ENCODE measurements around the gene CSPG5.

Gene CSPG5

DNA sequence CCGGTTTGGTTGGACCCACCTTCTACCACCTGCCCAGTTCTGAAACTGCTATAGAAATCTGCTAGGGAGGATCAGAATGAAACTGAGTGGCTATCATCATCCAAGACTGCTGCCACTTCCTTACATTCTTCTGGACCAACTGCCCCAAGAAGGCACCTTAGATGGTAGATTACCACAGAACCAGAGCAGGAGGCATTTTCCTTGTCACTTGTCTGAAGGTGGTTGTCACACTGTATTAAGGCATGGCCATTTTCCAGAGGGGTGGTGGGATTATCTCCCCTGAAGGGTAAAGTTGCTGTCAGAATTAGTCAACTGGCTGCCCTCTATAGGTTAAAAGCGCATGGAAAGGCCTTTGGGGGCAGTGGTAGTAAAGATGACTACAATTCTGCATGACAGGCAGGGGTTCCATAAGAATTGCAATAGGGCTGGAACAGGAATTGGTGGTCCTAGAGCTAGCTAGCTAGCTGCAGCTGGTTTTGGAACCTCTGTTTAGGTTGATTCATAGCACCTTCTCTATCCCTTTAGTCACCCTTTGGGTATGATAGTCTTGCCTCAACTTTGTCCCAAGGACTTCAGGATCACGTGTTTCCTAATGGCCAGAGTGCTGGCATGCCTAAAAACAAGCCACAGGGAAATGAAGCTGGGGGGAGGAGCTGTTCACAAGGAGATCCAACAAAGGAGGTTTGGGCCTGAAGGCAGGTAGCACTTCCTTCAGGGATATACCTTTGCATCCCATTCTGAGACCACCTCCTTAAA, 4.8 kb upstream of the CSPG5 start:
- DNase-seq, result no peak

DNA sequence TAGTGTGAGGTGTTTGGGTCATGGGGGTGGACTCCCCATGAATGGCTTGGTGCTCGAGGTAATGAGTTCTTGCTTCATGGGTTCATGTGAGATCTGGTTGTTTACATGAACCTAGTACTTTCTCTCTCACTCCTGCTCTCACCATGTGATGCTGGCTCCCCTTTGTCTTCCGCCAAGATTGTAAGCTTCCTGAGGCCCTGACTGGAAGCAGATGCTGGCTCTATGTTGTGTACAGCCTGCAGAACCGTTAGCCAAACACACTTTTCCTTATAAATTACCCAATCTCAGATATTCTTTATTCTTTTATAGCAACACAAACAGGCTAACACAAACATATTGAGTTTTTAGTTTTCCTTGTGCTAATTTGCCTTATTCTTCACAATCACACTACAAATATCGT, 3.2 kb upstream of the CSPG5 start:
- DNase-seq, result no peak

DNA sequence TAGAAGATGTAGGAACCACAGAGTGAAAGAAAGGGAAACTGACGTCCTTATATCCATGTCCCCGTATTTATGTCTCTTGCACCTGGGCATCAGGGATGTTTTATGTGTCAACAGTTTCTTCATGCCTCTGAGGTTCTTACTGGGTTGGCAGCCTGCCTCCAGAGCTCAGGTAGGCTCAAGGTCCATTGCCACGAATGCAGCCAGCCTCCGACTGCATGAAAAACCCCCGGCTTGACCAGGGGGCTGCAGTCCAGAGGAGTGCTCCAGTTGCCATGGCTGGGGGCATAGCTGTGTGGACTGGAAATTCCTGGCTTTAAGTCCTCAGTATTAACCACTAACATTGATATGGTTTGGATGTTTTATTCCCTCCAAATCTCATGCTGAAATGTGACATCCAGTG, 2.8 kb upstream of the CSPG5 start:
- no peak for DNase-seq

DNA sequence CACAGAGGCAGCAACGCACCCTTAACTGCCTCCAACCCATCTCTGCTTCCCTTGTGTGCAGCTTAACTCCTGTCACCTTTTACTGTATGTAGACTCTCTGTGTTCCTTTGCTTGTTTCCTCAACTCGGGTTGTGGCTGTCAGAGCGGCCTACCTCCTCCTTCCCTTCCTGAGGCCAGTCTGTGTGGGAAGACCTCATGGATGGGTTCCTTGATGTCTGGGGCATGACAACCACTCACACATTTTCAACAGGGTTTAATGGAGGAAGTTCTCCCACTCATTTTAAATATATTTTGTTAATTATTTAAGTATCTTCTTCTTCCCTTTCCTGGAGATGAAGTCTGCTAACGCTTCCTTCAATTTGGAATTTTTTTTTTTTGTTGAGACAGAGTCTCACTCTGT, 1.8 kb upstream of the CSPG5 start:
- DNase-seq, result no peak

DNA sequence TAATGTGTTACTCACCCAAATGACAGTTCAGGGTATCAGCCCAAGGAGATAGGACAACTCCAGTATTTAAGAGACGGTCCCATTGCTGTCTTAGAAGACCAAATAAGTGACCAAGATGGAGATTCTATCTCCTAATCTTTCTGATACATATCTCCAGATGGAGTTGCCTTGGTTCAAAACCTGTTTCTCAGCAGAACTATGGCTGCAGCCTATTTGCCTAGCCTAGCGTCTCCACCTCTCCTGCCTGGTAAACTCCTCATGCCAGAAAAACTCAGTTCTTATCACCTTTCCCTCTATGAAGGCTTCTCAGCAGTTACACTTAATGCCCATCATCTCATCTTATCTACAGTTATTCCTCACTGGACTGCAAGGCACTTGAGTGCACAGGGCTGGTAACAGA, 1.2 kb upstream of the CSPG5 start:
- no peak for DNase-seq

DNA sequence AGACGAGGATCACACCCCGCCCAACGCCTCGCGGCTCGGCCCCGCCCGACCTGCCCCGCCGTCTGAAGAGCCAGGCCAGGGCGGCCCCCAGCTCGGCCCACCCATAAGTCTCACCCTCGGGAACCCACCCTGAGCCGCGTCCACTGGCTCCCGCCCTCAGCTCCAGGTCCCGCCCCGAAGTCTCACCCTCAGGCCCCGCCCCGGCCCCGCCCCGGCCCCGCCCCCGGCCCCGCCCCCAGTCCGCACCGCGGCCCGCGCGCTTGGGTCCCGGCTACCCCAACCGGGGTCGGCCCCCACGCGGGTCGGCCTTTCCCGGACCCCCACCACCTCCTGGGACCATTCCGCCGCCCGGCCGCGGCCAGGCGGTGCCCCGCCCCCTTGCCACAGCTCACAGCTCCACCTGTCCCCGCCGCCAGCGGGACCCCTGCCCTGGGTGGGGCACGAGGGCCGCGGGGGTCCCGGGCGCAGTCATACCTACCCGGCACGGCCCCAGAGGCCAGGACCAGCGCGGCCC, 489 bp downstream of the CSPG5 start:
- no peak for DNase-seq

DNA sequence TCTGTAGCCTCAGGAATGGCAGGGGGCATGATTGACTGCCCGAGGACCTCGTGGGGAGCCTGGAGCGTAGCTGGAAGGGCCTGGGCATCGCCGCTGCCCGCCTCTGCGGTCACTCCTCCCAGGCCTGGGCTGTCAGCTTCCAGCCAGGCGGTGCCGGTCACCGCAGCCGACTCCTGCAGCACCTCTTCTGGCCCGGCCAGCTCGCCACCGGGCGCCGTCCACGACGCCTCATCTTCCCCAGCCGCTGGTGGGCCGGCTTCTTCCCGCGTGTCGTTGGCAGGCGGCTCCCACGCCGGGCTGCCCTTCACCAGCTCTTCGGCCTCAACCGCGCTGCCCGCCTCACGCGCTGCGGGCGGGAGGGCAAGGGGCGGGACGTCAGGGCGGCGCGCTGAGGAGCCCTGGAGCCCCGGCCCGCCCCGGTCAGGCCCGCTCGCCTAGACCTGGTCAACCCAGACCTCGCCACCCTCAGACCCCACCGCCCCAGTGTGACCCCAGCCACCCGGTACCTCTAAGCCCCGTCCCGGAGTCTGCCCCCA, 1.0 kb downstream of the CSPG5 start:
- DNase-seq, result no peak

DNA sequence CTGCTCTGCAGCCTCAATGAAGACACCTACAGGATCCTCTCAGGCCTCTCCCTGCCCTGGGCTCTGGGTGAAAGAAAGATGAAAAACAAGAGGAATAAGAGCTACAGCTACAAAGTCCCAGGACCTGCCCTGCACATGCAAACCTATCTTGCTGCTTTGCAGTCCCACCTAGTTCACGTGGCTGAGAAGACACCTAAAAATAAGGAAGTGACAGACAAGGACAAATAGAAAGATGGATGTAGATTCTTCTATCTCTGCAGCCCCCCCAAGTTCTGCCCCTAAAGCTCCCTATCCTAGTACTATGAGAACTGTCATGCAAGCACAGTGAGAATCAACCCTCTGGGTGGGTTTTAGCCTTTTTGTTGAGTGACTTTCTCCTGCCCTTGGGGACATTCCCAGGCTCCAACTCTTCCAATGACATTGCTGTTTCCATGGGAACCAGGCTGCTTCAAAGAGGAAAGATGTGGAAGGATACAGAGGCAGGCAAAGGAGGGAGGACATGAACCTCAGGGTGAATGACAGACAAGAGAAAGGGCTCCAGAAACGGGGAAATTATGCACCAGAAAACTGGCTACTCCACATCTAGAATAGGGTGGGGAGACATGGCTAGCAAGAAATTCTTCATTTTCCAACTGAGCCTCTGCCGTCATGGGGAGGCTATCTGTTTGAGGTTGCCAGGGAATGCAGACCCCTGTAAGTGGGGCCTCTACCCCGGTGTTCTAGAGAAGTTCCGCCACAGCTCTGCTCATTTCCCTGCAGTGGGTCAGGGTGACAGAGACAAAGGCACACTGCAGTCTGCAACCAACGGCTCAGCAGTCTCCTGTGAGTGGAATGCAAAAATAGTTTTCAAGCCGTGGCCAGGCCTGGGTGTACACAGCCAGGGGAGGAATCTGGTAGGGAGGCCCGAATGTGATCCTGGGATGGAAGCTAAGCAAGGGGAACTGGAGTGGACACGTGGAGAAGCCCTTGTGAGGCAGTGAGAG, 5.2 kb downstream of the CSPG5 start:
- no peak for DNase-seq

DNA sequence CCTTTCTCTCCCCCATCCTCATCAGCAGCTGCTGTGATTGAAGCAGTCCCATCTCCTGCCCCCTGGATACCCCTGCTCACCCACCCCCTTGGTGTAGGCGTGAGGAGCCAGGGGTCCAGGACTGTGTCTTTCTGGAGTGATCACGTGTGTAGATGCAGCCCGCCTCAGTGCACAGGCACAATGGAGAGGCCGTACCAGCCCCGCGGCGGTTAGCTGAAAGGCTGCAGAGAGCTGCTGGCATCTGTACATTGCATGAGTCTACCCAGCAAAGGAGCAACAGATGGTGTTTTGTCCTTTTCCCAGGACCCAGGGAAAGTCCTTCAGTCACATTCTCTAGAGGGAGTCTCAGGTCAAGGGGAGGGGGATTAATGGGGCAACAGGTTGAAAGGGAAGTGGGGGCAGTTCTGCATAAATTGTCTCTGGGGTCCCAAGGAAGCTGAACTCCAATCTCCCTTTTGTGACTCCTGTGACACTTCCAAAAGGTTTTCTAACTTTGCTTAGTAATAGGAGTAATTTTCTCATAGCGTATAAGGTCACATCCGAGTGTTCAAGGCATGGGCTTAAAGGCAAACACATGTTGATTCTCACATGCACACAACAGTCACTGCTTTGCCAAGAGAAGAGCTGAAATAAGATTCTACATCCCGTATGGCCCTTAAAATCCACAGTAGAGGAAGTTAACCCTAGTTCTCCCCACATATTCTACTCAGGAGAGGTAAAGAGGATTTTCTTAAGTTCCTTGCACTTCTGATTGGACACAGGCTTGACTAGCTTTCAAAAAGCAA, 7.1 kb downstream of the CSPG5 start:
- DNase-seq, result no peak

DNA sequence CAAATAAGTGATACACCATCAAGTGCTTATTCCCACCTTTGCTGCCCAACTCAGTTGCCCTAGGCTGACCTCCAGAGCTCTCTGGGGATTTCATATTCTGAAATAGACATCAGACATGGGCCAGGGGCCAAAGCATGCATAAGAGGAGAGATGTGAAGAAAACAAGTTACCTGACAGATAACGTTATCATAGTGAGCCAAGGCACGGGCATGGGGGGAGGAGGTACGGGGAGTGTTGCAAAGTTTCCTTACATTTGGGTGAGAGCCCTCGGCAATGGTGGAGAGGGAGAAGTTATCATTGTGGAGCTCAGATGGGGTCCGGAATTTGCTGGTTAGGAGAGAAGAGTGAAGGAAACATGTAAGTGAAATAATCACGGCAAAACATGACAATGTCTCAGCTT, 9.8 kb downstream of the CSPG5 start:
- no peak for DNase-seq

DNA sequence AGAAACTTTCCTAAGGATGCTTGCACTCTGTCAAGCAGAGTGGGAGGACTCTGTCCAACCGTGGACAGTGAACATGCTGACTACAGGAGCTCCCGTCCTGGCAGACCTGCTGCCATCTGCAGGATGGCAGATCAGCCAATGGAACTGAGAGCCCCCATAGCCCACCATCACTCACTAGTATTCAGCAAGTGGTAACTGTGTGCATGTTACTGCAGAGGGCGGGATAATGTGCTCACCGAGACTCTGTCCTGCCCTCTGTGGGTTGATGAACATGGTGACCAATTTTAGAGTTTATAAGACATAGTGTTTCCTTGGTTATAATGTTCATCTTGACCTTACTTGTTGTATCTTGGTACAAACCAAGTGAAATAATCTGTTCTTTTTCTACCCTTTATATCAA, 11.5 kb downstream of the CSPG5 start:
- no peak for DNase-seq

DNA sequence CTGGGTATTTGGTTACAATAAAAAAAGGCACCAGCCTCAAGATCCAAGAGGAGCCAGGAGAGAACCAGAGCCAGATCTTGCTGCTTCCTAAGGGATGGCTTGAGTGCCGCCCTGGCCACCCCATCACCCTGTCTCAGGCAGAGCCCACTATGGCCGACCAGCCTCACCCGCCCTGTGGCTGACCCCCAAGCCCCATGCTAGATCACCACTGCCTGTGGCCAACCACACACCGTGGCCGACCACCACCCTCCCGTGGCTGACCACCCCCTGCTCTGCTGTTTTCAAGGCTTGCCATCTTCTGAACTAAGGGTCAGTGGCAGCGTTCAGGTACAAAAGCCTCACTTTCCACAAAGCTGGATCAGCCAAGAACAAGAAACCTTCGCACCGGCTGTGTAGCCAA, 12.0 kb downstream of the CSPG5 start:
- DNase-seq, result no peak

DNA sequence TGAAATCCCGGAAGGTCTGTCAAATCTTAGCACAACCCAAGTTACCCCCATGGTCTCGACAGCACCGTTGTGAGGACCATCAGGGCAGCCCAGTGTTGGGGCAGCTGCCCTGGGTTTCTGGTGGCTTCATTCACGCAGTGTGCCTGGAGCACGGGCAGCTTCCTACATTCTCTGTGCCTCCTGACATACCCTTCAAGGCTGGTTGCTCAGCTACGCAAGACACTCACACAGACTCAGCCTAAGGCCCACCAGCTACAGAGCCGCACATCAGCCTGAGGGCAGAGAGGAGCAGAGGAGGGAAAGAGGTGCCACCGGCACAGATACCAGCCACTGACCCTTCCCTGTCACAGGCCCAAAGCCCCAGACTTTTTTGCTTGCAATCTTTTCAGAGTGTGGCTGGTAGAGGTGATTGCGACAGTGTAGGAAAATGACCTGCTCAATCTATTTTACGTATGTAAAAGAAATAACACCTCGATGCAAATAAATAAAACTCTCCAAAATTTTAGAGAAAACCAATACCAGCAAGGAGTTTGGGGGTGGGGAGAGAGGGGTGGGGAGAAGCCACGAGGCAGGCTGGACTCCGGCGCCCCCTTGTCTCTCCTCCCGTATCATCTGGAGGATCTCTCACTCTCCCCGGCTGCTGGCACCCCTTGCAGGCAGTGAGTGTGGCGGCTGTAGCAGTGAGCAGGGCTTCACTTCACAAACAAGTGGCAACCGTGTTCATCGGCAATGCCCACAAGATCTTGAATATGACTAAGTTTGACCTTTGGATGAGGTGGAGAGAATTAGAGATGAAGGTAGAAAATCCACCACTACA, 12.7 kb downstream of the CSPG5 start:
- DNase-seq, result no peak

DNA sequence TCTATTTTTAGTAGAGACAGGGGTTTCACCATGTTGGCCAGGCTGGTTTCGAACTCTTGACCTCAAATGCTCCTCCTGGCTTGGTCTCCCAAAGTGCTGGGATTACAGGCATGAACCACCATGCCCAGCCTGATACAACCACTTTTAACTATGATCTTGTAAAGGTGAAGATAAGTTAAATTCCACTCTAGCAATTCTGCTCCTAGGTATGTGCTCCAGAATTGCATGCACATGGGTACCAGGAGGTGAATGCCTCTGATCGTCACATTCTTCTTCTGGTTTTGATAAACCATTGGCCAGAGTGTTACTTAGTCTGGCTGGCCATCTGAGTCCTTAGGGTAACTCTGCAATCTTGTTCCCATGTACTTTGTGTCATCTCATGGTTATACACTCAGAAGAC, 22.3 kb downstream of the CSPG5 start:
- DNase-seq, result no peak

DNA sequence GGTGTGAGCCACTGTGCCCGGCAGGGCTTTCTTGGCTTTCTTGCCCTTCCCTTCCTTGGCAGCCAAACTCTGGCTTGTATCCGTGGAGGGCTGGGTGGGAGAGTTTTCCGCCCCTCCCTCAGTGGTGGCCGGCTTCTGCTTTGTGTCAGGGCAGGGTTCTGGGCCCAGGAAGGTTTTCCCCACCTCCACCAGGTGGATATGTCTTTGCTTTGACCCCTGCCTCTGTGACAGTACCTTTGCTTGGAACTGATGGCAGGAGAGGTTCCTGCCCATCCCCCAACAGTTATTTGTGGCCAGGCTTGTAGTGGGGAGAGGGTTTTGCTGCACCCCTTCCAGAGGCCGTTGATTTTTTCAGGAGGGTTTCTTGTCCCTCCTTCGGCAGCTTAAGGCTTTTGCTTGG, 24.3 kb downstream of the CSPG5 start:
- no peak for DNase-seq

DNA sequence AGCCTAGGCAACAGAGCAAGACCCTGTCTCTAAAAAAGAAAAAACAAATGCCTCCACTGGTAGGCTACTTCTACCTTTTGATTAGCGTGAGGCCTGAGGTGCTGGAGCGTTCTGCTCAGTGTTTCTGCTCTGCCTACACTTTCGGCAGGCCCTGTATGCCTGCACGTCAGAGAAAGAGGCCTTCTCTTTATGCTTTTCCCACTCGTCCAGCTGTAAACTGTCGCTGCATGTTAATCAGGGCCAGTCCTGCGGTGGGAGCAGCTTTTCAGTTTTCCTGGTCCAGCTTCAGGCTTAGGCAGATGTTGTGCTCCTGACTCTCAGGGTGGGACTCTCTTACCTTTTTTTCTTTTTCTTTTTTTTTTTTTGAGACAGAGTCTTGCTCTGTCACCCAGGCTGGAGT, 25.3 kb downstream of the CSPG5 start:
- DNase-seq, result no peak

DNA sequence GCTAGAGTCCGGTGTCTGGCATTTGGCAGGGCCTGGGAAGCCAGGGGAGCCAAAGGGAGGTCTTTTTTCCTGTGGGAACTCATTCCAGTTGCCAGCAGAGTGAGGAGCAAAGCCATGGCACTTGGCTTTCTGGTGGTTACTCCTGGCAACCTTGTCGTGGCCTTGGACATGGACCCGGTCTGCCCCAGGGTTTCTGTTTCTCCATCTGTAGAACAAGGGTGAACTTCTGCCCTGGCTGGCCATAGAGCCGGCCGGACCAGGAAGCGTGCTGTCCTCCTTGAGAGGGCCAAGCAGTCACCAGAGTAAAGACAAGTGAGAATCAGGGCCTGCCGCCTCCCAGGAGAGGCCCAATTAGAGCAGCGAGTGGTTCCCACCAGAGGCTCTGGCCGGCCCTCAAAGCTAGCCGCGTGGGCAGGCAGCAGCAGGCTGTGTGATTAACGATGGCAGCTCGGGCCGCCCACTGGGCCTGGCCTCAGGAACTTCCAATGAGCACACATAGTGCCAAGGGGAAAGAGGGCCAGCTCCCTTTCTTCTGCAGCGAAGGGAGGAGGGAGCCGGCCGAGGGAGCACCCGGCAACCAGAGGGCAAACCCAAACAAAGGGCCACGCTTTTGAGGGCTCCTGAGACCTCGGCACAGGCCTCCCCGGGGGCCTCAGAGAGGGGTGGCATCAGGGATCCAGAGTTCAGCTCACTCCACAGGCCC, 36.0 kb downstream of the CSPG5 start:
- DNase-seq, result no peak

DNA sequence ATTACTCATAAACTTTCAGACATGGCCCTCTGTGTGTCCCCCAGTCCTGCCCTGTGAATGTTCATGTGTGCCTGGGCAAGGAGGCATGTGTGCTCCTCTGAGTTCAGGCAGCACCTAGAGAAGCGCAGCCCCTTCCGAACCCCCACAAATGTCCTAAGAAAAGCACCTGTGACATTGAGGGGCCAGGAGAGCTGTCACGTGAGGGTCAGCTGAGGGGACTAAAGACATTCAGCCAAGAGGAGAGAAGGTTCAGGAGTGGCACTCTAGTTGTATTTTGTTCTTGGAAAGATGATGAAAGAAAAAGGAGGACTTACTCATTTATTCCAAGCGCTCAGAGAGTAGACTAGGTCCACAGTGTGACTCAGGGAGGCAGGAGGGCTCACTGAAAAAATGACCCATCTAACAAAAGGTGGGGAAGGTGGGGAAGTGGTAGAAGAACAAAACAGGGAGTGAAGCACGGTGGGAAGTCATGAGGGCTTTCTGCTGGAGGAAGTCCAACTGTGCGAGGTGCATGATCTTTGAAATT, 37.0 kb downstream of the CSPG5 start:
- no peak for DNase-seq

DNA sequence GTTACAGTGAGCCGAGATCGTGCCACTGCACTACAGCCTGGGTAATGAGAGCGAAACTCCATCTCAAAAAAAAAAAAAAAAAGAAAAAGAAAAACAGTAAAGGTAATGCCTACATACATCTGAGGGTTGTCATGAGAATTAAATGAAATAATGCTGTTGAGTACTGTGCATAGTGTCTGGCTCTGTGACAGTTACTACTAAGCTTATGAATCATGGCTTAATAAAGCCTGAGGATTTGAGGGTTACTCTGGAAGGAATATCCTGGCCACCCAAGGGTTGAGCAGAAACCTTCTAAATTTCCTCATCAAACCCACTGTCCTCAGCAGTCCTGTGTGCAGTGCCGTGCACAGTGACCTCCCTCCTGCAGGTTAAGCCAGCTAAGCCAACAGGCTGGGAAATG, 38.4 kb downstream of the CSPG5 start:
- DNase-seq, result no peak

DNA sequence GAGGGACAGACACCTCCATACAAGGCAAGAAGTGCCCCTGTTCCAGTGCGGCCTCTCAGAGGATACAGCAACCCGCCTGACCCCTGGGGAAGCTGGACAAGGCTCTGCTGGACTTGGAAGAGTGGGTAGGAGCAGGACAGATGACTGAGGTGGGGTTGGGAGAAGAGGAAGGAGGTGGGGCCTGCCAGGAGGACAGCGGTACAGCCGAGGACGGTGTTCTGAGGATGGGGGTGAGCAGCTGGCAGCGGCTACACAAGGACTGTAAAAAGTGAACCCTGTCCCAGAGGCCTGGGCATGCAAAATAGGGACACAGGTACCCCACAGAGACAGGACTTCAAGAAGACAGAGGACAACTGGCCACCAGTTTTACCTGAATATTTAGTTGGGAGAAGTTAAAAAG, 41.7 kb downstream of the CSPG5 start:
- no peak for DNase-seq
